ENCODE results near the gene NBPF4. TPM values are rescaled to one million over a fixed set of nuclear protein-coding genes. Genes with fewer than 3 reads are reported as not detected.

Gene NBPF4
- total RNA-seq, 1 donor from 2014 or later, result not detected

DNA sequence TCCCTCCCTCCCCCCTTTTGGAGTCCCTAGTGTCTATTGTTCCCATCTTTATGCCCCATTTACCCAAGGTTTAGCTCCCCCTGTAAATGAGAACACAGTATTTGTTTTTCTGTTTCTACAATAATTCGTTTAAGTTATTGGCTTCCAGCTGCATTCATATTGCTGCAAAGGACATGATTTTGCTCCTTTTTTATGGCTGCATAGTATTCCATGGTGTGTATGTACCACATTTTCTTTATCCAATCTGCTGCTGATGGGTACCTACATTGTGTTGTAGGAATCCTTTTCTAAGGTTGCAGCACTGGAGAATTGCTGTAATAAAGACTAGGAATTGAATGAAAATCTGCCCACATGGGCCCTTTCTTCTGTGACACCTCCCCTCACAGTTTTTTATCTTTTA, 50.5 kb downstream of the NBPF4 start:
- Mint-ChIP-seq H3K27ac (ENCODE audit: unreplicated experiment) (no peak overlapping the region), H3K4me1 (ENCODE audit: low read depth, unreplicated experiment) (peaks cover 17% of the 10 kb centered on the region), H3K9me3 (ENCODE audit: unreplicated experiment) (no peaks in the 10 kb centered on the region), H3K36me3 (ENCODE audit: unreplicated experiment) (peaks cover 14% of the 10 kb centered on the region), H3K4me3 (ENCODE audit: unreplicated experiment) (no peak overlapping the region), H3K27me3 (ENCODE audit: unreplicated experiment) (no peaks in the 10 kb centered on the region)
- TF ChIP-seq, protein P1, sequence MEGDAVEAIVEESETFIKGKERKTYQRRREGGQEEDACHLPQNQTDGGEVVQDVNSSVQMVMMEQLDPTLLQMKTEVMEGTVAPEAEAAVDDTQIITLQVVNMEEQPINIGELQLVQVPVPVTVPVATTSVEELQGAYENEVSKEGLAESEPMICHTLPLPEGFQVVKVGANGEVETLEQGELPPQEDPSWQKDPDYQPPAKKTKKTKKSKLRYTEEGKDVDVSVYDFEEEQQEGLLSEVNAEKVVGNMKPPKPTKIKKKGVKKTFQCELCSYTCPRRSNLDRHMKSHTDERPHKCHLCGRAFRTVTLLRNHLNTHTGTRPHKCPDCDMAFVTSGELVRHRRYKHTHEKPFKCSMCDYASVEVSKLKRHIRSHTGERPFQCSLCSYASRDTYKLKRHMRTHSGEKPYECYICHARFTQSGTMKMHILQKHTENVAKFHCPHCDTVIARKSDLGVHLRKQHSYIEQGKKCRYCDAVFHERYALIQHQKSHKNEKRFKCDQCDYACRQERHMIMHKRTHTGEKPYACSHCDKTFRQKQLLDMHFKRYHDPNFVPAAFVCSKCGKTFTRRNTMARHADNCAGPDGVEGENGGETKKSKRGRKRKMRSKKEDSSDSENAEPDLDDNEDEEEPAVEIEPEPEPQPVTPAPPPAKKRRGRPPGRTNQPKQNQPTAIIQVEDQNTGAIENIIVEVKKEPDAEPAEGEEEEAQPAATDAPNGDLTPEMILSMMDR (IDR thresholded peaks at IDR 0.05; ENCODE audit: partially characterized antibody, unreplicated experiment), result no peak
- no peak for DNase-seq

DNA sequence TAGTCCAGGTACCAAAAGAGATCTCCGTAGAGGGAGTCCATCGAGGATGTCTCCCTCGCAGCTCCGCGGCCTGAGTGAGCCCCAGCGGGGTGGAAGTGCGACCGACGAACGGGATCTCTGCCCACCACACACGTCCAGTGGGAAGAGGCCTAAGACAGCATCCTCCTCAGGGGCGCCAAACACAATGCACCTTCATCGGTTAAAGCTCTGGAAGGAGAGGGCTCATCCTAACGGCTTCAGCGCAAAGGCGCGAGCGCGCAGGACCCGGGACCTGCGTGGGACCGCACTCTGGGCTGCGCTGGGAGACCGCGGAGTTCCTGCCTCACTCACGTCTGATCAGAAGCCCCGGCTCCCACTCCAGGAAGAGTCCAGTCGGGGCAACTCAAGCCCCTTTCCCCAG, 51.3 kb downstream of the NBPF4 start:
- Mint-ChIP-seq H3K4me1 (ENCODE audit: low read depth, unreplicated experiment) (peaks cover 9% of the 10 kb centered on the region), H3K36me3 (ENCODE audit: unreplicated experiment) (peaks cover 14% of the 10 kb centered on the region), H3K27ac (ENCODE audit: unreplicated experiment) (no peak overlapping the region), H3K4me3 (ENCODE audit: unreplicated experiment) (no peak overlapping the region), H3K9me3 (ENCODE audit: unreplicated experiment) (no peaks in the 10 kb centered on the region), H3K27me3 (ENCODE audit: unreplicated experiment) (no peaks in the 10 kb centered on the region)
- TF ChIP-seq, protein P1 (IDR thresholded peaks at IDR 0.05; ENCODE audit: partially characterized antibody, unreplicated experiment), result no peak
- no peak for DNase-seq

DNA sequence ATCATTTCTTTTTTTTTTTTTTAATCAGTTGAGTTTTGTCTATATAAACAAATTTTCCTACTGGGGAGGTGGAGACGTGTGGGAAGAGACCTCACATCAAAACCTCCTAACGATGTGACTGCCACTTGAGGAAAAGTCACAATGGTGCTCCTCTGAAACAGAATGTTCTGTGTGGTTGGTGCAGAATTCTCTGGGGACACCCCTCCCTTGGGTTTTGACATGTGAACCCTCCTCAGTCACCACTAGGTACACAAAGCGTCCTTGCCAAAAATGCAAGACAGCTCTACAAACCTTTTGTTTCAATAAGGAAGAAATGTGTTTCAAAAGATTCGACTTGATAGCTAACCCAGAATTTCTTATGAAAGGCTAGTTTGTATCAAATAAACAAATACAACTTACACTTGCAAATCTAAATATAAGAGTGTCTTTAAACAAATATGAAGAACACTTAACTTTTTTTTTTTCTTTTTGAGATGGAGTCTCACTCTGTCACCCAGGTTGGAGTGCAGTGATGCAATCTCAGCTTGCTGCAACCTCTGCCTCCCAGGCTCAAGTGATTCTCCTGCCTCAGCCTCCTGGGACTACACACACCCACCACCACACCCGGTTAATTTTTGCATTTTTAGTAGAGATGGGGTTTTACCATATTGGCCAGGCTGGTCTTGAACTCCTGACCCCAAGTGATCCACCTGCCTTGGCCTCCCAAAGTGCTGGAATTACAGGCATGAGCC, 53.0 kb downstream of the NBPF4 start:
- no peak overlapping the region for H3K4me3 Mint-ChIP-seq (ENCODE audit: unreplicated experiment)

DNA sequence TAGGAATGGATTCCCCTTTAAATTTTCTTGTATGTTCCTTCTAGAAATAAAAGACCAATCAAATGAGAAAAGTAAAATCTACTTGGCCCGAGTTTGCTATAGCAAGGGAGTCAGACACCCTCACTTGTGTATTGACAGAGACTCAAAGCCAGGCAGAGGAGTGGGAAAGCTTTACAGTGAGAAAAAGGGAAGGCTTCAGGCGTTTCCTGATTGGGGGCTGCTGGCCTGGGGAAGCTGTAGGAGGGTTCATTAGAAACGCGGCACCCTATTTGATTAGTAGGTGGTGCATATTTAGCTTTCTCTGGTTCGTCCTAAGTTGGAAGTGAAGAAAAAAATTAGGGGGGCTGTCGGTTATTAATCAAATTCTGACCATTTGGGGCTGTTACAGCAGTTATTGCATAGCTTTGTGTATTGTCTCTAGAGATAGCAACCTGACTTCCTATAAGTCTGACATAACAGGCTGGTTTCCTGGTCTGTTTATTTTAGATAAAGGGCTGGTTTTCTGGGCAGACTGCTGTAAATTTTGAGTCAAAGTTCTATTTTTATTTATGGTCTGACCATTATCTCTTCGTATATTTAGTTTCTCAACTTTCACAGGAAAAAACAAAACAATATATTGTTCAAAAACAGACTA, 53.8 kb downstream of the NBPF4 start:
- no peaks in the 10 kb centered on the region for H3K9me3 Mint-ChIP-seq (ENCODE audit: unreplicated experiment)
- H3K27me3 Mint-ChIP-seq (ENCODE audit: unreplicated experiment), result no peaks in the 10 kb centered on the region
- no peak for DNase-seq
- H3K4me3 Mint-ChIP-seq (ENCODE audit: unreplicated experiment), result no peak overlapping the region
- no peak overlapping the region for H3K27ac Mint-ChIP-seq (ENCODE audit: unreplicated experiment)
- TF ChIP-seq, protein P1 (IDR thresholded peaks at IDR 0.05; ENCODE audit: partially characterized antibody, unreplicated experiment), result no peak
- peaks cover 16% of the 10 kb centered on the region for H3K36me3 Mint-ChIP-seq (ENCODE audit: unreplicated experiment)
- peaks cover 3% of the 10 kb centered on the region for H3K4me1 Mint-ChIP-seq (ENCODE audit: low read depth, unreplicated experiment)

More for the DNA sequence above, 53.0 kb downstream of the NBPF4 start:
- Mint-ChIP-seq H3K27ac (ENCODE audit: unreplicated experiment) (no peak overlapping the region), H3K36me3 (ENCODE audit: unreplicated experiment) (peaks cover 17% of the 10 kb centered on the region), H3K4me1 (ENCODE audit: low read depth, unreplicated experiment) (peaks cover 3% of the 10 kb centered on the region), H3K27me3 (ENCODE audit: unreplicated experiment) (no peaks in the 10 kb centered on the region), H3K9me3 (ENCODE audit: unreplicated experiment) (no peaks in the 10 kb centered on the region)
- no peak for DNase-seq
- TF ChIP-seq, protein P1 (IDR thresholded peaks at IDR 0.05; ENCODE audit: partially characterized antibody, unreplicated experiment), result no peak

DNA sequence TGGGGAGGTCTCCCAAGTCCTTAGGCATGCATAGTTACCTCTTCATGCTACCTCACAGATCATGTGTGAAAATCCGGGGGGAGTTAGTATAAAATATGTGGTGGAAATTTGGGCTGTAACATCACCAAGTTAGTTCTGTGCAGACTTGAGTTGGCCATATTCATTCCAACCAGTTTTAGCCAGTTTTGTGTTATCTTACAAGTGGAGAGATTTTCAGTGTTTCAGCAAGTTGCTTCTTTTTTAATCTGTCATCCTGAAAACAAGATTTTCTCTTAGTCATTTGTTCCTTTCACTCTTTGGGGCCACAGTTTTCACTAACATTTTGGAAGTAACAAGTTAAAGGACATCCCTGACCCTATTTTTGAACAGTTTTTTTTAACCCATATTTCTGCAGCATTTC, 55.1 kb downstream of the NBPF4 start:
- Mint-ChIP-seq H3K27ac (ENCODE audit: unreplicated experiment) (no peak overlapping the region), H3K27me3 (ENCODE audit: unreplicated experiment) (no peaks in the 10 kb centered on the region), H3K36me3 (ENCODE audit: unreplicated experiment) (peaks cover 19% of the 10 kb centered on the region), H3K9me3 (ENCODE audit: unreplicated experiment) (no peaks in the 10 kb centered on the region), H3K4me3 (ENCODE audit: unreplicated experiment) (no peak overlapping the region), H3K4me1 (ENCODE audit: low read depth, unreplicated experiment) (peaks cover 3% of the 10 kb centered on the region)
- TF ChIP-seq, protein P1 (IDR thresholded peaks at IDR 0.05; ENCODE audit: partially characterized antibody, unreplicated experiment), result no peak
- no peak for DNase-seq

Data from glutamatergic neuron (in vitro differentiated cells).